Upper lobe of right lung (tissue), 1 donor: ENCODE measurements around the gene LRIG1. TPM values are rescaled to one million over a fixed set of nuclear protein-coding genes. Genes with fewer than 3 reads are reported as not detected.

Experiments used
- ATAC-seq: fragments of 200-7000 bp; cut with Tn5 transposase; one replicate; pipeline ENCODE4 v1.9.1; 2020; ENCODE audit warnings: mild to moderate bottlenecking, moderate library complexity
- DNase-seq: peaks from one replicate; pipeline ENCODE4 v3.0.0-alpha.2; 2020
- H3K27ac ChIP-seq: fragments of 200-600 bp; one replicate; pipeline ENCODE4 v1.8.0; 2022
- H3K27me3 ChIP-seq: fragments of 200-600 bp; one replicate; pipeline ENCODE4 v1.8.0; 2022; ENCODE audit warnings: mild to moderate bottlenecking
- H3K36me3 ChIP-seq: fragments of 200-600 bp; one replicate; pipeline ENCODE4 v1.8.0; 2022
- H3K4me1 ChIP-seq: fragments of 200-600 bp; one replicate; pipeline ENCODE4 v1.8.0; 2022
- H3K4me3 ChIP-seq: fragments of 200-600 bp; one replicate; pipeline ENCODE4 v1.8.0; 2022; ENCODE audit warnings: mild to moderate bottlenecking
- H3K9me3 ChIP-seq: fragments of 200-600 bp; one replicate; pipeline ENCODE4 v1.8.0; 2022
- CTCF ChIP-seq: fragments of 200-600 bp; IDR thresholded peaks from one replicate; pipeline ENCODE4 v1.8.0; 2022; ENCODE audit warnings: antibody characterized with exemption
- intact Hi-C: fragments of 100-400 bp; cut with DNase I; formaldehyde crosslinking; loops from one replicate; pipeline ENCODE4 v1.11.0; 2022
- total RNA-seq: library from RNA; stranded (reverse); fragmentation: NEBNext Ultra II Directional; extraction: Animal tissue kit (Norgen Biotek cat#: 25700); gene quantifications from one replicate; pipeline ENCODE4 v1.2.1, GENCODE V29; 2021
- donor health status: DM: no; HTN: yes; CAD: no; lungs with severe emphysema.

The LRIG1 gene
- total RNA-seq, 1 donor from 2014 or later: 56.2 TPM

- ATAC-seq: no peak
Observed at GRCh38 chr3:66353530-66353929, 147.3 kb downstream of the LRIG1 start.

GRCh38 chr3:66353039-66353438 lies 147.8 kb downstream of the LRIG1 start:
- intact Hi-C loops: no loop called here
- ATAC-seq: no peak

More at GRCh38 chr3:66353530-66353929, 147.3 kb downstream of the LRIG1 start:
- H3K4me3 ChIP-seq: no peak overlapping the region
- no peaks in the 10 kb centered on the region for H3K27me3 ChIP-seq
- H3K4me1 ChIP-seq: no peaks in the 10 kb centered on the region
- intact Hi-C loops: no loop called here
- H3K36me3 ChIP-seq: no peaks in the 10 kb centered on the region
- DNase-seq: no peak
- H3K27ac ChIP-seq: no peak overlapping the region
- no peak for TF ChIP-seq CTCF
- H3K9me3 ChIP-seq: no peaks in the 10 kb centered on the region

GRCh38 chr3:66350601-66351000 lies 150.2 kb downstream of the LRIG1 start:
- no peaks in the 10 kb centered on the region for H3K9me3 ChIP-seq
- no peaks in the 10 kb centered on the region for H3K27me3 ChIP-seq
- ATAC-seq (no peak), DNase-seq (no peak)
- no peak for TF ChIP-seq CTCF
- intact Hi-C loops: no loop called here
- no peaks in the 10 kb centered on the region for H3K4me1 ChIP-seq
- H3K27ac ChIP-seq: no peak overlapping the region
- no peak overlapping the region for H3K4me3 ChIP-seq
- no peaks in the 10 kb centered on the region for H3K36me3 ChIP-seq

More at GRCh38 chr3:66353039-66353438, 147.8 kb downstream of the LRIG1 start:
- H3K36me3 ChIP-seq: no peaks in the 10 kb centered on the region
- no peaks in the 10 kb centered on the region for H3K9me3 ChIP-seq
- no peak for TF ChIP-seq CTCF
- no peak overlapping the region for H3K4me3 ChIP-seq
- DNase-seq: no peak
- no peak overlapping the region for H3K27ac ChIP-seq
- H3K4me1 ChIP-seq: no peaks in the 10 kb centered on the region
- no peaks in the 10 kb centered on the region for H3K27me3 ChIP-seq

- no peaks in the 10 kb centered on the region for H3K36me3 ChIP-seq
- H3K4me1 ChIP-seq: no peaks in the 10 kb centered on the region
- H3K4me3 ChIP-seq: no peak overlapping the region
- no peak for TF ChIP-seq CTCF
- ATAC-seq (no peak), DNase-seq (no peak)
- no peak overlapping the region for H3K27ac ChIP-seq
- no peaks in the 10 kb centered on the region for H3K27me3 ChIP-seq
- no peaks in the 10 kb centered on the region for H3K9me3 ChIP-seq
- intact Hi-C loops: no loop called here
Observed at GRCh38 chr3:66348704-66349103, 152.1 kb downstream of the LRIG1 start.

- ATAC-seq (no peak), DNase-seq (no peak)
Observed at GRCh38 chr3:66344848-66345578, 155.8 kb downstream of the LRIG1 start.

More at GRCh38 chr3:66344848-66345578, 155.8 kb downstream of the LRIG1 start:
- TF ChIP-seq CTCF: no peak
- H3K27me3 ChIP-seq: no peaks in the 10 kb centered on the region
- H3K27ac ChIP-seq: no peak overlapping the region
- H3K36me3 ChIP-seq: no peaks in the 10 kb centered on the region
- no peaks in the 10 kb centered on the region for H3K9me3 ChIP-seq
- intact Hi-C loops: no loop called here
- H3K4me3 ChIP-seq: no peak overlapping the region
- H3K4me1 ChIP-seq: no peaks in the 10 kb centered on the region
